Fibroblast of villous mesenchyme (primary cell): ENCODE data around the gene UTP15. TPM values are rescaled to one million over a fixed set of nuclear protein-coding genes. Genes with fewer than 3 reads are reported as not detected.

Experiments used
- DNase-seq: peaks from one replicate; pipeline ENCODE4 v3.0.0-alpha.2; 2010; ENCODE audit warnings: low read depth
- H3K4me3 ChIP-seq: 2 replicates; pipeline ENCODE4 v1.5.1; 2011; ENCODE audit warnings: low read depth, mild to moderate bottlenecking, low read length
- total RNA-seq: library from RNA; depleted of rRNA; stranded (reverse); fragments of >200 nt; gene quantifications from 2 replicates; pipeline ENCODE4 v1.2.3, GENCODE V29; 2012
- TF ChIP-seq, protein P1 (sequence below): IDR thresholded peaks from 2 replicates; pipeline ENCODE4 v1.5.1; 2012; ENCODE audit warnings: low read depth, mild to moderate bottlenecking, low read length; ENCODE audit not compliant: insufficient read depth

The UTP15 gene
- total RNA-seq, 1 donor = 30.7 TPM

GRCh38 chr5:73625944-73626811 is 60.6 kb downstream of the UTP15 start, which contains the start of gene ARHGEF28:
ARHGEF28 (plus strand) TSS chr5:73626196; CDS start chr5:73684852, 58,656 bp downstream.
- TF ChIP-seq, protein P1, sequence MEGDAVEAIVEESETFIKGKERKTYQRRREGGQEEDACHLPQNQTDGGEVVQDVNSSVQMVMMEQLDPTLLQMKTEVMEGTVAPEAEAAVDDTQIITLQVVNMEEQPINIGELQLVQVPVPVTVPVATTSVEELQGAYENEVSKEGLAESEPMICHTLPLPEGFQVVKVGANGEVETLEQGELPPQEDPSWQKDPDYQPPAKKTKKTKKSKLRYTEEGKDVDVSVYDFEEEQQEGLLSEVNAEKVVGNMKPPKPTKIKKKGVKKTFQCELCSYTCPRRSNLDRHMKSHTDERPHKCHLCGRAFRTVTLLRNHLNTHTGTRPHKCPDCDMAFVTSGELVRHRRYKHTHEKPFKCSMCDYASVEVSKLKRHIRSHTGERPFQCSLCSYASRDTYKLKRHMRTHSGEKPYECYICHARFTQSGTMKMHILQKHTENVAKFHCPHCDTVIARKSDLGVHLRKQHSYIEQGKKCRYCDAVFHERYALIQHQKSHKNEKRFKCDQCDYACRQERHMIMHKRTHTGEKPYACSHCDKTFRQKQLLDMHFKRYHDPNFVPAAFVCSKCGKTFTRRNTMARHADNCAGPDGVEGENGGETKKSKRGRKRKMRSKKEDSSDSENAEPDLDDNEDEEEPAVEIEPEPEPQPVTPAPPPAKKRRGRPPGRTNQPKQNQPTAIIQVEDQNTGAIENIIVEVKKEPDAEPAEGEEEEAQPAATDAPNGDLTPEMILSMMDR = no peak
- DNase-seq = peak; percentile 66
- H3K4me3 ChIP-seq = peak within 1 kb of the TSS; percentile 83

DNA sequence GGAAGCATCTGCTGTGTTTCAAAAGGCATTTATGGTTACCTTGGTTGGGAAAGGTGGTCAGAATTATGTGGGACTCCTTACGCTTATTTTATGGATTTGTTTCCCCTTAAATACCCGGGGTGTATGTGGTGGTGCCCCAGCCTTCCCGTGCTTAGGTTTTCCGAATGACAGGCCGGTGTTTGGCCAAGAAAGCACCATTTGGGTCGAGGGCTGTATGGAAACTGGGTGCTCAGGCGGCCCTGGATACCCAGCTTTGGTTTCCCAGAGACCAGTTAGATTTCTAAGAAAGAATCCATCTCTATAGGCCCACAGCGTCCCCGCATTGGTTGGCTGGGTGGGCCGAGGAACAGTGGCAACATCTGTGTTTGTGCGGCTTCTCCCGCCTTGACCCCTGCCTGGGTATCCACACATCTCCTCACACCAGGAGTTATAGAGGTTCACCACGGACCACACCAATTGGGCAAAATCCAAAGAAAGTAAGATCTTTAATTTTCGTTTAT is 61.3 kb downstream of the UTP15 start:
- H3K4me3 ChIP-seq = peak overlapping the region; percentile 83
- TF ChIP-seq, protein P1 = no peak
- DNase-seq = no peak

DNA sequence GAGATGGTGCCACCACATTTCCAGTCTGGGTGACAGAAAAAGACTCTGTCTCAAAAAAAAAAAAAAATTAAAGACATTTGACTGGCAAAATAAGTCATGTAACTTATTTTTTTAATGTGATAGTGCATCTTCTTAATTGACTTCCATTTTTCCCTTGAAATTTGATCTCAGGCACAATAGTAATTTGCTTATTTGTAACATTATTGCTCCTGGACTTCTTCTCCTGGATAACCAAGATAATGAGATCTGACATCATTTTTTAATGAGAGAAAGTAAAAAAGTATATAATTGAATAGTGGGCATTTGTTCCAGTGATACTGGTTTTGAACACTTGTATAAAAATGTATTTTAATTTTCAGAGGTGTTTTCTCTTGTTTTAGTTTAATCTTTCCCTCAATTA is 63.9 kb downstream of the UTP15 start:
- no peak overlapping the region for H3K4me3 ChIP-seq
- TF ChIP-seq, protein P1 = no peak
- no peak for DNase-seq

DNA sequence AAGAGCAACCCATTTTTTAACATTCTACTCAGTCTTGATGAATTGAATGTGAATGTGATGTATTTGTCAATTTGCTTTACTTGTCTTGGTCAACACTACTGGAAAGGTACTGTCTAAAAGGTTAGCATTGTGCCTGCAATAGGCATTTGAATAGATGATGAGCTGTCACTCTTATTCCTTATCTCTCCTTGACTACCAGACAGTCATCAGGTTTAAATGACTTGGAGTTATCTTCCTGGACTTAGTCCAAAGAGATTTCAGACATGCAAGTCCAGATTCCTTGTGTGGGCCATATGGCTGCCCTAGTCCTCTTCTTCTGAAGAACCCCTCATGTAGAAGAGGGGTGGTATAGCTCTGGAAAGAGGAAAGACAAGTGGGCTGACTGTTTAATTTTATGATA is 65.2 kb downstream of the UTP15 start:
- DNase-seq = no peak
- TF ChIP-seq, protein P1 = no peak
- no peak overlapping the region for H3K4me3 ChIP-seq

DNA sequence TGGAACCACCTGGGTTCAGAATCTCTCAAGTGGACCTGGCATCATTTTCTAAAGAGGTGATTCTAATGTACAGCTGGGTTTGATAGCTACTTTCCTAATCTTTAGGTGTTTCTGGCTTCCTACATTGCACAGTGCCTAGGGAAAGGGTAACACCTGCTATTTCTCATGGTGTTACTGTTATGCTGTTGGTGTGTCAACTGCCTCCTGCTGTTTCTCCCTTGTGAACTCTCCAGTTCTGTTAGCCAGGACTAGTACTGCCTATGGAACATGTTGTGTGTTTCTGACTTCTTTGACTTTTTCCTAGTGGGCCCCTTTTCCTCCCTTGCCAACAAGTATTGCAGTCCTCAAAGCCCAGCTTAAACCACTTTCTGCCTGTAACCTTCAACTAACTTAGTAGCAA is 66.0 kb downstream of the UTP15 start:
- TF ChIP-seq, protein P1 = no peak
- DNase-seq = no peak
- H3K4me3 ChIP-seq = no peak overlapping the region

Other genes starting within 250 kb of the UTP15 start
- gene FOXD1, start 117.0 kb upstream of the UTP15 start, total RNA-seq = 2.2 and 6.1 TPM in 2 replicates
- gene BTF3, start 67.3 kb upstream of the UTP15 start, total RNA-seq = 216 and 232 TPM in 2 replicates
- 14.5 and 19.9 TPM in 2 replicates for gene ANKRA2, start 104 bp upstream of the UTP15 start, total RNA-seq
- 34.1 and 40.2 TPM in 2 replicates for gene ARHGEF28, start 60.5 kb downstream of the UTP15 start, total RNA-seq